SH-SY5Y (cell line): ENCODE data around the gene EXTL1.

Source experiments
- GATA2 ChIP-seq: IDR thresholded peaks from 2 replicates; pipeline ENCODE4 v1.6.1; 2011; ENCODE audit warnings: mild to moderate bottlenecking, low read depth, low read length
- GATA3 ChIP-seq: IDR thresholded peaks from 2 replicates; pipeline ENCODE4 v1.6.1; 2011; ENCODE audit warnings: low read depth, mild to moderate bottlenecking, low read length, moderate library complexity

DNA sequence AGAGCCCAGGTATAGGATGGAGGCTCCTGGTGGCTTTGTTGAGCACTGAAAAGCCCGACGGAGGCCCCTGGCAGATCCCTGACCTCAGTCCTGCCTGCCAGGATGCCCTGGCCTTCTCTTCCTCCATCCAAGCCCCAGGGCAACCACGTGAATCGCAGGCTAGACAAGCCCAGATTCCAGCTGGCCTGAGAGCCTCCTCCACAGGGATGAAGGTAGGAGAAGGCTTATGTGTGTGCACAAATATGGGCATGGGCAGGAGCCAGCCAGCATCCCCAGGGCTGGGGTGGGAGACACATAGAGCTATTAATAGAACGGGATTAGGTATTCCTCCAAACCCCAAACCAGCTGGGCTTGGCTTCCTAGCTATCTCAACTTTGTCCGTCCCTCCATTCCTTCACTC lies 4.0 kb upstream of the EXTL1 start:
- TF ChIP-seq GATA2 = no peak
- TF ChIP-seq GATA3 = no peak
